Stimulated activated CD4-positive, alpha-beta T cell treated with anti-CD3 and anti-CD28 coated beads, Interleukin-4, amount 100 ng/mL, for 48 hours (primary cell): ENCODE data around the gene SPSB4.

Source experiments
- DNase-seq, 2 donors: peaks; one replicate each; pipeline ENCODE4 v3.0.0-alpha.2; 2020; ENCODE audit warnings: low read depth in 2 of 2

The SPSB4 gene

DNA sequence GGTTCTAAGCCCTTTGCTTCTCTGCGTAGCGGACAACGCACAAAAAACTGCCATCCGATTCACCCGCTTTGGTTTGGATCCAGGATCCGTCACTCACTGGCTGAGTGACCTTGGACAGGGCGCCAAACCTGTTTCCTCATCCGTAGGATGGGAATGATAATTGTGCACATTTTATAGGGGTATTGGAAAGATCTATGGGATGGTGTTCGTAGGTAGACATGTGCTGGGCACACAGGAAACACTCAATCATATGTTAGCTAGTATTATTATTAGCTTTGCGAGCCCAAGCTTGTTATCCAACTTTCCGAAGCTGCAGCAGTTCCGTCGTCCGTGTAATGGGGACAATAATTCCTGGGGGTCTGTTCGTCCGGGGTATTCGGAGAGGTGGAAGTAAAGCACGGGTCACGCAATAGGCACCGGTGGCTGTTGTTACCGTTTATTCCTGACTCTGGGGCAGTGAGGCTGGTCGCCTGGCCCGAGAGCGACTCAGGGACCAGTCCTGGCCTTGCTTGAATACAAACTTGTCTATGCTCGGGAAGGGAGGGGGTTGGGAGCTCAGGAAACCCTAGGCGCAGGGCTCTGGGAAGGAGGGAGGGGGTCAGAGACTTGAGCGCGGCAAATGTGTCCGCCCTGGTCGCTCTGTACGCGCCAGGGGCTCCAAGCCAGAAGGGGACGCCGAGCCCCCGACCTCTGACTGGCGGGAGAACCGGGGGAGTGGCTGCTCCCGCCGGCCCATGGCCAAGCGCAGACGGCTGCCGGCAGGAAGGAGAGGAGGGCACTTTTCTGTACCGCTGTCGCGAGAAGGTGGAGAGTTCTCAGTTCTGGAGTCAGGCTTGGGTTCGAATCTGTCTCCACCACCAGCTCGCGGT is 1.3 kb downstream of the SPSB4 start:
- DNase-seq: no peak

DNA sequence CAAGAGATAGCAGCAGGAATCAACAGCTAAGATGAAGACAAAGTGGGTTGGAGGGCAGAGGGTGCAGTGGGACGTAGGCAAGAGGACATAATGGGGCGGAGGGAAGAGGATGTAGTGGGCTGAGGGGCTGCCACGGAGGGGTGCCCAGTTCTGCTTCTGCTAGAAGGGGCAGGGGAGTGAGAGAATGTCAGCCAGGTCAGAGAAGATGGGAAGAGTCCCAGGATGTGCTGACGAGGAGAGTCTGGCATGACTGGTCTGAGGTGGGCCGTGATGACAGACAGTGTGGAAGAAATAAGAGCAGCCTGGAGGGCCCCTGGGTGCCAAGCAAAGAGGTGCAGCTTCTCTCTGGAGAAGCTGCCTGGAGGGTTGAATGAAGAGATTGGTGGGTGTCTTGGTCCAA is 4.0 kb downstream of the SPSB4 start:
- no peak for DNase-seq

DNA sequence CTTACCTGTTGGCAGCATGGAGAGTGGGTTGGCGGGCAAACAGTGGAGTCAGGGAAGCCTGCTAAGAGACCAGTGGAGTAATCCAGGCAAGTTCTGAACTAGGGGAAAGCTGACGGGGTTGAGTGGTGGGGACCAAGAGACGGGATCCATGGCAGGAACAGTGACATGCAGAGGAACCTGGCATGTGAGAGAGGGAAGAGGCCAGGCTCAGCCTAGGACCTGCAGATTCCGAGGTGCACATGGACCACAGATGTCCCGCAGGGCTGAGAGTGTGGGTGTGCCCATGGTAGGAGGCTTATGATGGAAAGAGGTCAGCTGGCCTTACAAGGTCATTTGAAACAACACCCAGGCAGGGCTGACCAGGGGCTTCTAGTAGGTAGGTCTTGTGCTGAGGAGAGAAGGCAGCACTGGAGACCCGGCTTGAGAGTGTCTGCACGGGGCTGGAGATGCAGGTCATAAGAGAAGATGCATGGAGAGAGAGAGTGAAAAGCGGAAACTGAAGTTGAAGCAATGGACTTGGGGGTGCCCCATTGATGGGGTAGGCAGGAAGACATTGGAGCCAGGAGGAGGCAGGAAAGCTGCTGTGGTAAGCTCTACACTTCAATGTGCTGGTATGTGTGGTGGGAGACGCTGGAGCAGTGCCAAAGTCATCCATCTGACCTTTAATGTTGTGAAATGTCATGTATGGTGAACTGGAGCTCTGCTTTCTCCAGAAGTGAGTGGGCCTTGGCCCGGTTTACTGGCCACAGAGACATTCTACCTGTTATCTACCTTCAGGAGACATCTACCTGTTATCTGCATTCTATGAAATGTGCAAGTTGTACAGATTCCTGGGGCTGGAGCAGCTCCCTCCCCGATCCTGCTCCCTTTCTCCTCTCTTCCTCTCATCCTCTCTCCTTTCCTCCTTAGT is 4.6 kb downstream of the SPSB4 start:
- no peak for DNase-seq

DNA sequence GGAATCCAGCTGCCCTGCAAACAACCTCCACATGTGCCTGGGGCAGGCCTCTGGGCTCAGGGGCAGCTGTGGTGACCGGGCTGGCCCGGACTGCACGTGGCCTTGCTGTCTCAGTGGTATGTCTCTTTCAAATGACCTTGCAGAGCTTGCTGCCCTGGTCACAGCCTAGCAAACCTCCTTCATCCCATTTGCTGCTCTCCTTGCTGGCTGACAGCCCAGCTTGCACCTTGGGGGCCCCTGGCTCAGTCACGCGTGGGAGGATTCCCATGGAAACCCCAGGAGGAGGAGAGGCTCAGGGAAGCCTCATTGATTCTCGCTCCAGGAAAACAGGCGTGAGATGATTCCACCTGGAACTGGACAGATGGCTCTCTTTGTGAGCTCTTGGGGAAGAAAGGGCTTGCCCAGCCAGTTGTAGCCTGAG is 5.6 kb downstream of the SPSB4 start:
- DNase-seq: no peak

DNA sequence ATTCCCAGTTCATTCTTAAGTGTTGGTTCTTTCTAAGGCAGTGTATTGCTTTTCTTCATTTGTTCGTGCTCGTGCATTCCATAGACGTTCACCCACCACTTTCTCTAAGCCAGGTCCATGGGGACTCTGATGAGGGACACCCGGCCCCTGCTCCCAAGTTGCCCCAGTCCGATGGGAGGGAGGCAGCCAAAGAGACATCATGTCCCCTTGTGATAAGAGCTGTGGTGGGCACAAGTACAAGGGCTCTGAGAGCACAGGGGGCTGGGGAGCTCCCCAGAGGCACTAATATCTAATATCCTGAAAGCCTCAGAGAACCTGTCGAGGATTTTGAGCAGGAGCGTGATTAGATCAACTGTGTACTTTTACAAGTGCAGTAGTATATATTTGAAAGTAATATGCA is 6.3 kb downstream of the SPSB4 start:
- DNase-seq: no peak

DNA sequence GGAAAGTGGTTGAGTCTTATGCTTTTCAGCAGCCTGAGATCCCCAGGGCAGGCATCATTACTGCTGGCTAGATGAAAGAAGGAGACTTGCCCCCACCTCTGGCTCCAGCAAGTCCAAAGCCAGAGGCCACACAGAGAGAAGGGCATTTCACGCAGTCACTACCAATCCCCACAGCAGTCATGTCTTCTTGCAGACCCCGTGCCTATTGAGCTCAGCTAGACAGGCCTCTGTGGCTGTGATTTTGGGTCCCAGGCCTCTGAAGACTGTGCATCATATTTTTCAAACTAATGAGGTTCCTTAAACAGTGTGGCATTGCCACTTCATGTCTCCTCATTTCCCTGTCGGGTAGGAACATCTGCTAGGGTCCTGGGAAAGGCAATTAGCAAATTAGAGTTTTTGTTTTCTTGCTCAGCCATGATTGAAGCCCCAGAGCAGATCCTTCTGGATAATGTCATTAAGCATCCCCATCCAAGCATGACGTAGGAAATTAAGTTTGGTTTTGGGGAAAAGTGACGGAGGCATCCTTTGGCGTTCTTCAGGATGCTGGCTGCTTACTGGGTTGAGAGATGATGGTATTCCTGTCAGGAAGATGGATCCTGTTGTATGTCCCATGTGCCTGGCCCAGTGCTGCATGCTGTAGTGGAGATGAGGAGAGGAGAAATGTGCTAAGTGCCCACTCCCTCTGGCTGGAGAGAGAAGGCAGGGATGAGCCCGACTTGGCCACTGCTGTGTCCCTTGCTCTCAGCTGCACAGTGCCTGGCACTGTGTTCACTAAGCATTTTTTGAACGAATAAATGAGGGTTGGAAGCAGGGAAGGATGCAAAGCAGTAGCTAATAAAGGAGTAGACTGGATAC is 7.0 kb downstream of the SPSB4 start:
- DNase-seq: no peak

DNA sequence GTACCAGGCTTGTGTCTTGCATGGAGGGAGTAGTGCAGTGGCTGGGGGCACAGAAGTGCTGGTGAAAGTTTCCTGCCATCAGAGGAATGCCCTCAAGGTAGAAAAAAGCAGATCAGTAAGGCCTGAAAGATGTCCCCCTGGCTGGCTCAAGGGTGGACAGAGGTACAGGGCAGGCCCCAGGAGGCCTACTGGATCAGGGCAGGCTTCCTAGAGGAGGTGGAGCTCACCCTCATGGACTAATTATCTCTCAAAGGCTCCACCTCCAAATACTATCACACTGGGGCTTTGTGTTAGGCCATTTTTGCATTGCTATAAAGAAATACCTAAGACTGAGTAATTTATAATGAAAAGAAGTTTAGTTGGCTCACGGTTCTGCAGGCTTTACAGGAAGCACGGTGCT is 7.8 kb downstream of the SPSB4 start:
- no peak for DNase-seq

DNA sequence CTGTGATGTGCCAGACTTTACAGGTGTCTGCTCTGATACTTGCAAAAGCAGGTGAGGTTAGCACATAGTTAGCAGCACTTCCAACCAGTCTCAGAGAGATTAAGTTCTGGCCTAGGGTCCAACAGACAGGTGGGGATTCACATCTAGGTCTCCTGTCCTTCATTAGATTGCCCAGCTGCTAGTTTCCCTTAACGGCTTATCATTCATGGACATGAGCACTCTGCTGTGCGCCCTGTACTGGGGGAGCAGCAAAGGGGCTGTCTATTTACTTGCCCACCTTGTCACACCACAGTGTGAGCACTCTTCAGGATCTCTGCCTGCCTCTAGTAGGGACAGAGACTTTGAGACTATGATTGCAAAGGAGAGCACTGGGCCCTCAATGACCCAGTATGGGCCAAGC is 8.7 kb downstream of the SPSB4 start:
- DNase-seq: no peak

DNA sequence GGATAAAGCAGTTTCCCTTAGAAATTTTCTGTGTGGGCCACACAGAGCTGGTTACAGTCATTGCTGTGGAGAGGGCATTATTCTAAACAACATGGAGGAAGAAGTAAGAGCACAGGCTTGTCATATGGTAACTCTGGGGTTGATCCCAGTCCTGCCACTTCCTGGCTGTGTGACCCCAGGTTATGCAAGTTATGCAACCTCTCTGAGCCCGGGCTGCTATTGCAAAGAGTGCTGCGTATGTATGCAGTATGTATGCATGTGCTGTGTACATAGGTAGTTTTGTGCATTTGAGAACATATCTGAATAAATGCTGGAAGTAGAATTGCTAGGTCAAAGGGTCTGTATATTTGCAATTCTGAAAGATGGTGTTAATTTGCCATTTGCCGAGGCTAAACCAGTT is 9.2 kb downstream of the SPSB4 start:
- no peak for DNase-seq

DNA sequence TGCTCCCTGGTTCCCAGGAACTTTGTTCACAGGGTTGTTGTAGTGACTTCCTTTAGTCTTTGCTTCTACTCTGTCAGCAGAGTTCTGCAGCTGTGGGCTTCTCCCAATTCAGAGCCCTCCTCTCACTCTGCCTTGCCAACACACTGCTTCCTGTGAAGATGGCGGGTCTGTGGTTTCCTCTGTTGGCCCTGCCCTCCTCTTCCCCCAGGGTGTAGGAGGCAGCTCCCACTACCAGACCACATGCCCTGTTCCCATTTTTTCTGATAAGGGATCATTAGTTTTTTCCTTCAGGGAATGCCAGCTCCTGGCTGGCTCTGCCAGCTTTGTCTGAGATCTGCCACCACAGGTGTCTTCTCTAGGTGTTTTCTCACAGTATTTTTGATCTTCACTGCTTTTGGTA is 12.7 kb downstream of the SPSB4 start:
- DNase-seq: no peak

DNA sequence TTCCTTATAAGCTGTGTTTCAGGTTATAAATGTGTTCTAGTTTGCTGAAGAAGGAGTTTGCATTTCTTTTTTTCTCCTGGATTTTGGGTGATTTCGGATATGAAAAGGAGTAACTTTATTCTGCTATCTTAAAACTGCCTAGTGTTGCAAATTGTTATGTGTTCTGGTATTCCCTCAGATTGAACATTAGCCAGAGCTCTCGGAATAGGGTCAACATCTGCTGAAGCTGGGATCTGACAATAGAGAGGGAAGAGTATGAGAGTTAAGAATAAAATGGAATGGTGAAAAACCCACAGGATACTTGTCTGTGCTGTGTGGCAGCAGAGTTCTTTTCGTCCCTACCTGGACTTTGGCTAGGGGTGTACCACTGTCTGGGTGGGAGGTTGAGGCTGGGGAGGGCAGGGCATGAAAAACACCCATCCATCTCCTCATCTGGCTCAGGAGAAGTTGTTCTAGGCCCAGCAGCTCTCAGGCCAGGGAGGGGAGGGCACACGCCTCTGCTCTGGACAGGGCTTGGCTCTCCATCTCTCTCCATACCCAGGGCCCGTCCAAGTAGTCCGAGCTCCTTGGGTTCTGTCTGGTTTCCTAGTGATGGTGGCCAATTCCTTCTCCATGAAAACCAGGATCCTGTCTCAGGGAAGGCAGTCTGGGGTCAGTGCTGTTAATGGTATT is 13.2 kb downstream of the SPSB4 start:
- DNase-seq: no peak

DNA sequence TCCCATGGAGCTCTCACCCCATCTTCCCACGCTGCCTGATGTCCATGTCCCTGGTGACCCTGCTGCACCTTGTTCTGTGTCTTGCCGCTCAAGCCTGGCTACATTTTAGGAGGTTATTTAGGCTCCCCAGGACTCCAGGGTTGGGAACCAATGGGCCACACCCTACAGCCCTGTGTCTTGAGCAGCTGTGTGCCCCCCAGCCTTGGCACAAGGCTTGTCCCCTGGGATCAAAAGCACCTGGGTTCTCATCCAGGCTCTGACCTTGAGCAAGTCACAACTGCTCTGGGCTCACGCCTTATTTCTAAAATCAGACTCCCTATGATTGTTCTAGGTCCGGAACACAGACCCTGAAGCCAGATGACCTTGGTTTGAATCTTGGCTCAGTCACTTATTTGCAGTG is 14.1 kb downstream of the SPSB4 start:
- DNase-seq: no peak

DNA sequence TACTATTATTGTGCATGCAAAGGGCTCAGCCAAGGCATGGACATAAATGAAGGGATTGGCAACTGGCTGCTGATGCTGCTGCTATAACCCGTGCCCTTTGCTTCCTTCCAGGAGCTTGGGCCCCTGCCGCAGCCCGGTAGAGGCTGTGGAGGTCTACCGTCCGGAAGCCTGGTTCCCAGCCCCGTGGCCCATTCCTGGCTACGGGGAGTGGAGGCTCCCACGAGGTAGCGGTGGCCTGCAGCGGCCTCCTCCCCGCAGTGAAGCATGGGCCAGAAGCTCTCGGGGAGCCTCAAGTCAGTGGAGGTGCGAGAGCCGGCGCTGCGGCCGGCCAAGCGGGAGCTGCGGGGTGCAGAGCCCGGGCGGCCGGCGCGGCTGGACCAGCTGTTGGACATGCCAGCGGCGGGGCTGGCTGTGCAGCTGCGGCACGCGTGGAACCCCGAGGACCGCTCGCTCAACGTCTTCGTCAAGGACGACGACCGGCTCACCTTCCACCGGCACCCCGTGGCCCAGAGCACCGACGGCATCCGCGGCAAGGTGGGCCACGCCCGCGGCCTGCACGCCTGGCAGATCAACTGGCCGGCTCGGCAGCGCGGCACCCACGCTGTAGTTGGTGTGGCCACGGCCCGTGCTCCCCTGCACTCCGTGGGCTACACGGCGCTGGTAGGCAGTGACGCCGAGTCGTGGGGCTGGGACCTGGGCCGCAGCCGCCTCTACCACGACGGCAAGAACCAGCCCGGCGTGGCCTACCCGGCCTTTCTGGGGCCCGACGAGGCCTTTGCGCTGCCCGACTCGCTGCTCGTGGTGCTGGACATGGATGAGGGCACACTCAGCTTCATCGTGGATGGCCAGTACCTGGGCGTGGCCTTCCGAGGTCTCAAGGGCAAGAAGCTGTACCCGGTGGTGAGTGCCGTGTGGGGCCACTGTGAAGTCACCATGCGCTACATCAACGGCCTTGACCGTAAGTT is 15.0 kb downstream of the SPSB4 start:
- no peak for DNase-seq

DNA sequence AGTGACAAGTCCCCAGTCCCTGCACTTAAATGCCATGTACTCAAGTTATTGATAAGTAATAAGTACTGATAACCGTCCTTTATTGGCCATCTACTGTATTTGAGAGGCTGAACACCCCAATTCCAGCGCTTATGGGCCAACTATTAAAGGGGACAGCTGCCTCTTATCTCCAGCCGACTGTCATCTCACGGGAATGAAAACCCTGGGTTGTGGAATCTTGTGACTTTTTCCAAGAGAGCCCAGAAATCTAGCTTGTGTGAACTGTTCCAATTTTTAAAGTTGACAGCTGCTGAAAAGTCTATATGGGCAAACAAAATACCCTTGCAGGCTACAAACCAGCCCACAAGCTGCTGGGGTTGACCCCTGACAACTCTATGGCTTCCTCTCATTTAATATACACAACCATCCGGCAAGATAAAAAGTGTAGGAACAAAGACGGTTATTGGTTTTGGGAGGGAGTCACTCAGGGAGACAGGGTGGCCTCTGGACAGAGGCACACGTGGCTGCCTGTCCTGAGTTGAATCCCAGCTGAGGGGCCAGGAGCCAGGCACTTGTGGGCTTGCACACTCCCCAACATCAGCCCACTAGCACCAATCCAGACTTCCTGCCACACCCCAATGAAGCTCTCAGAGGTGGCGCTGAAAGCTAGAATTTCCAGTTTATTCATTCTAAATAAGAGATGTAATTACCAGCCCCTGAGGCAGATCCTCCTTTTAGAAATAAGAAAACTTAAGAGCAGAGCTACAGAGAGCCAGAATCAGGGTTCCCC is 16.2 kb downstream of the SPSB4 start:
- DNase-seq: no peak

DNA sequence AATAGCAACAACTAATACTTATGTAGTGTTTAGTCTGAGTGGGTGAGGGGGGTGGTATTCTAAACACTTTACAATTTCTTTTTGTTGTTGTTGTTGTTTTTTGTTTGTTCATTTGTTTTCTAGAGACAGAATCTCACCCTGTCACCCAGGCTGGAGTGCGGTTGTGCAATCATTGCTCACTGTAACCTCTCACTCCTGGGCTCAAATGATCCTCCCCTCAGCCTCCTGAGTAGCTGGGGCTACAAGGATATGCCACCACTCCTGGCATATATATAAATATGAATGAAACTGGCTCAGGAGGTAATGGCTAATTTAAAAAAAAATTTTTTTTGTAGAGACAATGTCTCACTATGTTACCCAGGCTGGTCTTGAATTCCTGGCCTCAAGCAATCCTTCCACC is 19.1 kb downstream of the SPSB4 start:
- DNase-seq: no peak

DNA sequence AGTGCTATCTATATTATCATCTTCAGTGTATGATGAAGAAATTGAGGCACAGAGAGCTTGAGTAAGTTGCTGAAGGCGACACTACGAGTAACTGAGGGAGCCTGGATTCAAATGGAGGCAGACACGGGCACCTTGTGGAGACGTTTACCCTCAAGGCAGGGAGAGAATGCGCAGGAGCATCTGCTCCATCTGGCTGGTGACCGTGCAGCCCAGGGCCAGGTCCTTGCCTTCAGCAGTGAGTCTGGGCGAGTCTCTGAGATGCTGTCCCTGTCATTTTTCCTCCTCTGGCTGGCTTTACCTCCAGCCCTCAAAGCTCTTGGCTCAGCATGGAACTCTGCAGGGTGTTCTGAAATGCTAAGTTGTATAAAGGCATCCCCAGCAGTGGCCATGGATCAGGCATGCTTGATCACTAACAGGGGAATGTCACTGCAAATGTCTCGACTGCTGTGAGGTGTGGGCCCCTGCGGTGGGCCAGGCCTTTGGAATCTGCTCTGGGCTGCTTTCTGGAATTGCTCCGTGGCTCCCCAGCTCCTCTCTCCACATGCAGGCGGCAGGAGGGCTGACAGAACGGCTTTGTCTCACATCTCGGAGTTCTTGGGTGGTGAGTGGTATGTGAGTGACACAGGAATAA is 19.7 kb downstream of the SPSB4 start:
- DNase-seq: no peak

DNA sequence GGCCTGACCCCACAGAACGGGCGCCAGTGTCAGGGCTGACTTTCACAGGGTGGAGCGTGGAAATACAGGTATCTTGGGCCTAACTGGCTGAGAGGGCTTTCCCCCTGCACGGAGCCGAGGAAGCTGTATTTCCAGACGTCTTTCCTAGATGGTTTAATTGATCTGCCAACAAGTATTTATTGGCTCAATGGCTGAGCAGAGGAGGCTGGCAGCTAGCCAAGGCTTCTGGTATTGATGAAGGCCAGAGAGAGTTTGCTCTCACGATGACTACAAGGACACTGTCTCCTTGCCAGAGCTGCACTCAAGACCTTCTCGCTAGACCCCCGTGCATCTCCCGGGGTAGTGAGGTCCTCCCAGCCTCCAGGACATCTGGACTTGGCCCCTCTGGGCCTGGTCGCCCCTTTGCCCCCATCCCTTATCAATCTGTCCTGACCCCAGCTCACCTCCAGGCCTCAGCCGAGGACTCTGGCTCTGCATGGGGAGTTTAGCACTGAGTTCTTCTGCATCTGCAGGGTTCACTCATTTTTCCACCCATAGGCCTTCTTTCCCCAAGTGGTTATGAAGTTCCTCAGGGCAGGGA is 20.6 kb downstream of the SPSB4 start:
- no peak for DNase-seq

DNA sequence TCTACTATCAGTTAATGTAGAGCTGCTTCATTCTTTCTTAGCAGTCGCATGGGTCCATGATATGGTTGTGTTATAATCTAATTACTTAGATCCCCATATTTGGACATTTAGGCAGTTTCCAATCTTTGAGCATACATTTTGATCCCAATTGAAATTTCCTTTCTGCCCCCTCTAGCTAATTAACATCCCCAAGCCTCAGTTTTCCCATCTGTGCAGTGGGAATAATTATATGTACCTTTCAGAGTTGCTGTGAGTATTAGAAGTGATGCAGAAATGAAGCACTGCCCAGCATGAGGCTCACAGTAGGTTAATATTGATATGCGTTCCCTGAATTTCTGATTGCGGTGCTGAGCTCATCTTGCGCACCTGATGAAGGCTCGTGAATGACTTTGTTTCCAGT is 21.8 kb downstream of the SPSB4 start:
- DNase-seq: no peak

DNA sequence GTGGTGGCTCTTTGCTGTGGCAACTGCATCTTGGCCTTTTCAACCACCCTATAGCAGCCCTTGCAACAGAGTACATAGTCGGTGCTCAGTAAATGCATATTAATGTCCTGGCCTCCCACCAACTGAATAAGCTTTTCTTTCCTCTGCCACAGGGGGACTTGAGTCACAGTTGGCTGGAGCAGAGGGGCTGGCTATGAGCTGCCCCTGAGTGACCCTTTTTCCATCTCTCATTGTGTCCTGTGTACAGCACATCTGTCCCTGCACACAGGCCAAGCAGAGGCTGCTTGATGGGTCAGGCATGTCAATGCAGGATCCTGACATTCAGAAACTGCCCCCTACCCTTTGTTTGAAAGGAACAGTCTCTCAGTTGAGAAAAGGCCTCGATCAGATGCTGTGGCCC is 22.4 kb downstream of the SPSB4 start:
- DNase-seq: no peak
